B cell (primary cell): ENCODE data around the gene PLEKHG2.

Experiments used
- EZH2 ChIP-seq: IDR thresholded peaks from 2 replicates; pipeline ENCODE4 v1.6.1; 2012; ENCODE audit warnings: borderline replicate concordance, low read depth, mild to moderate bottlenecking, moderate library complexity, low read length; ENCODE audit not compliant: insufficient read depth, poor library complexity, severe bottlenecking
- TF ChIP-seq, protein P1 (sequence below): fragments of 200-600 bp; IDR thresholded peaks from one replicate; pipeline ENCODE4 v1.8.0; 2022; ENCODE audit warnings: antibody characterized with exemption, mild to moderate bottlenecking

DNA sequence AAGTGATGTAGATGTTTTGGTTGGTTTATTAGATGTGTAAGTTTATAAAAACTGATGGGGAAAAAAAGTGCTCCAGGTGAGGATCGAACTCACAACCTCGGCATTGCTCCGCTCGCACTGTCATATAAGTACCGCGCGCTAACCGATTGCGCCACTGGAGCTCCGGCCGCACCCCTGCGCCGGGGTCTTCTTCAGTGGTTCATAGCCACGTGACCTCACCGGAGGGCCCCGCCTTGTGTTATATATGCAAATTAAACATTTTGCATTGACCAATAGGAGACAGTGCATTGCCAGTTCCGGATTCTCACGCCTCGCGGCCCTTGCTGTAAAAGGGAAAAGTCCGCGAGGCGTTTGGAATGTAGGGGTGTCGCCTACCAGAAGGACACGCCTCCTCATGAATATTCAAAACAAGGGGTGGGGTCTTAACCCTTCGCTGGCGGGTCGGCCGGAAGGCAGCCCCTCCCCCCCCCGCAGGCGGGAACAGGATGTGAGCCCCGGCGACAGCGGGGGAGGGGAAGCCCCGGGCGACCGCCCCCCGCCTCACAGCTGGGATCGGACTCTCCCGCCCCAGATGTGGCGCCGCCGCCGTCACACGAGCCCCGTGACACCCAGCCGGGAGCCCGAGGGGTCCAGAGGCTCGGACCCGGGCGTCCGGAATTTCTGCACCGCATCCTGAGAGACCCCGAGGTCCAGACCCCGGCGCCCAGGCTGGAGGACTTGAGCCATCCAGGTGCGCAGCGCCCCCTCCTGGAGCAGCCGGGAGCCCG, at the start of gene PLEKHG2:
- TF ChIP-seq EZH2: no peak
- TF ChIP-seq, protein P1, sequence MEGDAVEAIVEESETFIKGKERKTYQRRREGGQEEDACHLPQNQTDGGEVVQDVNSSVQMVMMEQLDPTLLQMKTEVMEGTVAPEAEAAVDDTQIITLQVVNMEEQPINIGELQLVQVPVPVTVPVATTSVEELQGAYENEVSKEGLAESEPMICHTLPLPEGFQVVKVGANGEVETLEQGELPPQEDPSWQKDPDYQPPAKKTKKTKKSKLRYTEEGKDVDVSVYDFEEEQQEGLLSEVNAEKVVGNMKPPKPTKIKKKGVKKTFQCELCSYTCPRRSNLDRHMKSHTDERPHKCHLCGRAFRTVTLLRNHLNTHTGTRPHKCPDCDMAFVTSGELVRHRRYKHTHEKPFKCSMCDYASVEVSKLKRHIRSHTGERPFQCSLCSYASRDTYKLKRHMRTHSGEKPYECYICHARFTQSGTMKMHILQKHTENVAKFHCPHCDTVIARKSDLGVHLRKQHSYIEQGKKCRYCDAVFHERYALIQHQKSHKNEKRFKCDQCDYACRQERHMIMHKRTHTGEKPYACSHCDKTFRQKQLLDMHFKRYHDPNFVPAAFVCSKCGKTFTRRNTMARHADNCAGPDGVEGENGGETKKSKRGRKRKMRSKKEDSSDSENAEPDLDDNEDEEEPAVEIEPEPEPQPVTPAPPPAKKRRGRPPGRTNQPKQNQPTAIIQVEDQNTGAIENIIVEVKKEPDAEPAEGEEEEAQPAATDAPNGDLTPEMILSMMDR: no peak
